Ovary (tissue), 3 donors: ENCODE data around the gene TRIP12.

Experiments
- POLR2A ChIP-seq: fragments of 450-650 bp; IDR thresholded peaks from one replicate; pipeline ENCODE4 v1.6.1; 2017; ENCODE audit warnings: antibody characterized with exemption, mild to moderate bottlenecking, moderate library complexity
- TF ChIP-seq, protein P1 (sequence below), 3 donors: fragments of 450-650 bp in 2 of 3; fragments of 200-600 bp in 1 of 3; IDR thresholded peaks; one replicate each; pipeline versions ENCODE4 v1.5.1 to v1.8.0; 2016 to 2022; ENCODE audit warnings: antibody characterized with exemption in 3 of 3, mild to moderate bottlenecking in 1 of 3
- donor health status: DM: no; HTN: no; CAD: no.

DNA sequence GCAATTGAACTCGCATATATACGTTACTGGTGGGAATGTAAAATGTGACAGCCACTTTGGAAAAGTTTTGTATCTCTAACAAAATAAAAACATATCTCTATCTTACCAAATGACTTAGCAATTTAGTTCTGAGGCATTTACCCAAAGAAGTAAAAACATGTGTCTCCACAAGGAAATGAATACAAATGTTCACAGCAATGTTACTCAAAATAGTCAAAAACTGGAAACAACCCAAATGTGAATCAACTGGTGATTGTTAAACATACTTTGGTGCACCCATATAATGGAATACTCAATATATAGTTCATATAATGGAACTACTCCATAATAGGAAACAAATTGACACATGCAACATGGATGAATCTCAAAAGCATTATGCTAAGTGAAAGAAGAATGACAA lies 137.0 kb downstream of the TRIP12 start:
- TF ChIP-seq, protein P1, sequence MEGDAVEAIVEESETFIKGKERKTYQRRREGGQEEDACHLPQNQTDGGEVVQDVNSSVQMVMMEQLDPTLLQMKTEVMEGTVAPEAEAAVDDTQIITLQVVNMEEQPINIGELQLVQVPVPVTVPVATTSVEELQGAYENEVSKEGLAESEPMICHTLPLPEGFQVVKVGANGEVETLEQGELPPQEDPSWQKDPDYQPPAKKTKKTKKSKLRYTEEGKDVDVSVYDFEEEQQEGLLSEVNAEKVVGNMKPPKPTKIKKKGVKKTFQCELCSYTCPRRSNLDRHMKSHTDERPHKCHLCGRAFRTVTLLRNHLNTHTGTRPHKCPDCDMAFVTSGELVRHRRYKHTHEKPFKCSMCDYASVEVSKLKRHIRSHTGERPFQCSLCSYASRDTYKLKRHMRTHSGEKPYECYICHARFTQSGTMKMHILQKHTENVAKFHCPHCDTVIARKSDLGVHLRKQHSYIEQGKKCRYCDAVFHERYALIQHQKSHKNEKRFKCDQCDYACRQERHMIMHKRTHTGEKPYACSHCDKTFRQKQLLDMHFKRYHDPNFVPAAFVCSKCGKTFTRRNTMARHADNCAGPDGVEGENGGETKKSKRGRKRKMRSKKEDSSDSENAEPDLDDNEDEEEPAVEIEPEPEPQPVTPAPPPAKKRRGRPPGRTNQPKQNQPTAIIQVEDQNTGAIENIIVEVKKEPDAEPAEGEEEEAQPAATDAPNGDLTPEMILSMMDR (IDR thresholded peaks at IDR 0.05) = no peak
- TF ChIP-seq POLR2A = no peak
